HG02610 (cell line): ENCODE measurements around the gene PTTG1IP.
"Not testable (repeated sequence)": the region's sequence is repeated elsewhere in the genome, so short reads cannot be mapped to it uniquely, and the experiment has no call there.

Experiments
- ATAC-seq: cut with Tn5 transposase; IDR thresholded peaks from one replicate; pipeline ENCODE4 v1.9.1; 2021; ENCODE audit warnings: mild to moderate bottlenecking, moderate library complexity; ENCODE audit not compliant: unreplicated experiment

Gene PTTG1IP

DNA sequence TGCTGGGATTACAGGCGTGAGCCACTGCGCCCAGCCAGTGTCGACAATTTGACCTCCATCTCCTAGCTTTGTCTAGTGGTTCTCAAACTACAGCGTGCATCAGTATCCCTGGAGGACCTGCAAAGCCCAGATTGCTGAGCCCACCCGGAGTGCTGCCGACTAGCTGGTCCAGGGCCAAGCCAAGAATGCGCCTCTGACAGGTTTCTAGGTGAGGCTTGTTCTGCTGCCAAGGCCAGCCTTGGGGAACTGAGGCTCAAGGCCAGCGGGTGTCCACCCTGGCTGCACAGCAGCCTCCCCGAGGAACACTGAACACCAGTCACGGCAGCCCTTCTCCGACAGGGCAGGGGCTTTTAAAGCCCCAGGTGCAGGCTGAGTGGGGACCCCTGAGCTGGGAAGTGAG is 9.8 kb upstream of the PTTG1IP start:
- ATAC-seq, result no peak

DNA sequence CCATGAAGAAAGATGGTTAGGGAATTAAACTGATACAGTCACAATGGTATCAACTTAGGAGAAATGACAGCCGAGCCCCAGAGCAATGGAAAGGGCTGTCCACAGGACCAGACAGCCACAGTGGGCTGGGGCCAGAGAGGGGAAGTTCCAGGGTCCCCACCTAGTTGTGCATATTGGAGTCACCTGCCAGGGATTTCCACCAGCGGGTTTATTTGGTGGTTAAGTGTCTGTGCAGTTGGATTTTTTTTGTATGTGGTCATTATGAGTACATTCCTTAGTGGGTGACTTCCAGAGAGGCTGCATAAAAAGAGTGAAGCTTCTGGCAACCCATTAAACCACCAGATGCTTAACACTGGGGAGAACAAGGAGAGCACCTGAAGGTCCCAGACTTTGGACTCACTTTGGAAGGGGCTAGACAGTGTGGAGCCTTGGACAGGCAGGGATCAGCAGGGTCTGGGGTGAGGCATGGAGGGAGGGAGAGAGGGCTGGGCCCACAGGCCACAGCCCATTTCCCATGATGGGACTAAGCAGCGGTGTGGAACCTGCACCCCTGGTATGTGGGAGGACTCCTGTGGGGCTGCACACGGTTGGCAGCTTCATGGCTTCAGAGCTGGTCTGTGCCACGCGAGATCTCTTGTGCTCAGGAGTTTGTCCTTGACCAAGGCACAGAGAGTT is 7.8 kb upstream of the PTTG1IP start:
- peak; percentile 30 for ATAC-seq

DNA sequence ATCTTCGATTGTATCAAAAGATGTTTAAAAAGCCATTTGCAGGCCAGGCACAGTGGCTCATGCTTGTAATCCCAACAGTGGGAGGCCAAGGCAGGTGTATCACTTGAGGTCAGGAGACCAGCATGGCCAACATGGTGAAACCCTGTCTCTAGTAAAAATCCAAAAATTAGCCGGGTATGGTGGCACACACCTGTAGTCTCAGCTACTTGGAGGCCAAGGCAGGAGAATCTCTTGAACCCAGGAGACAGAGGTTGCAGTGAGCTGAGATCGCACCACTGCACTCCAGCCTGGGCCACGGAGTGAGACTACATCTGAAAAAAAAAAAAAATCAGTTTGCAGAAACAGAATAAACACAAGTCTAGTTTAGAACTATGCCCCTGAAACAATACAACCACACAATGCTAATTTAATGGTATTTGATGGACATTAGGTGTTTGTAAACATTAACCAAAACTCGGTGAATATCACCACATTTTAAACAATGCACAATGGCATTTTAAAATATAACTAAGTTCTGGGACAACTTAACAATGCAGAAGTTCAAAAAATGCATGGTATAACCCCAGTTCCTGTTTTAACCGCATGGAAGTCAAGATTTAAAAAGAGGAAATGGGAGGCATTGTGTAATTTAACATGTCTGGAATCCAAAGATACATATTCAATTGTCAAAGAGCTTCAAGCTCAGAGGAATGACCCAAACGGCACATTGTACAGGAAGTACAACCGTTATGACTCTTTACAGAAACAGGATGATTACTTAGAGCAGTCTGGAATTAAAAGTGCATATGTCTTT is 7.1 kb upstream of the PTTG1IP start:
- peak; percentile 24 for ATAC-seq

DNA sequence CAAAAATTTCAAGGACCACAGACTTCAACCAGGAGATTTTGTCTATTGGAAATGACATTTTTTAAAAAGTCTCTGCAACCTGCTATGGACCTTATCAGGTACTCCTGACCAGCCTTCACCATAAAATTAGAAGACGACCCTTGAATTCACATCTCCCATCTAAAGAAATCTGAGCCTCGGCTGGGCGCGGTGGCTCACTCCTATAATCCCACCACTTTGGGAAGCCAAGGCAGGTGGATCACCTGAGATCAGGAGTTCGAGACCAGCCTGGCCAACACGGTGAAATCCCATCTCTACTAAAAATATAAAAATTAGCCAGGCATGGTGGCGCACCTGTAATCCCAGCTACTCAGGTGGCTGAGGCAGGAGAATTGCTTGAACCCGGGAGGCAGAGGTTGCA is 5.7 kb upstream of the PTTG1IP start:
- ATAC-seq, result not testable (repeated sequence)

DNA sequence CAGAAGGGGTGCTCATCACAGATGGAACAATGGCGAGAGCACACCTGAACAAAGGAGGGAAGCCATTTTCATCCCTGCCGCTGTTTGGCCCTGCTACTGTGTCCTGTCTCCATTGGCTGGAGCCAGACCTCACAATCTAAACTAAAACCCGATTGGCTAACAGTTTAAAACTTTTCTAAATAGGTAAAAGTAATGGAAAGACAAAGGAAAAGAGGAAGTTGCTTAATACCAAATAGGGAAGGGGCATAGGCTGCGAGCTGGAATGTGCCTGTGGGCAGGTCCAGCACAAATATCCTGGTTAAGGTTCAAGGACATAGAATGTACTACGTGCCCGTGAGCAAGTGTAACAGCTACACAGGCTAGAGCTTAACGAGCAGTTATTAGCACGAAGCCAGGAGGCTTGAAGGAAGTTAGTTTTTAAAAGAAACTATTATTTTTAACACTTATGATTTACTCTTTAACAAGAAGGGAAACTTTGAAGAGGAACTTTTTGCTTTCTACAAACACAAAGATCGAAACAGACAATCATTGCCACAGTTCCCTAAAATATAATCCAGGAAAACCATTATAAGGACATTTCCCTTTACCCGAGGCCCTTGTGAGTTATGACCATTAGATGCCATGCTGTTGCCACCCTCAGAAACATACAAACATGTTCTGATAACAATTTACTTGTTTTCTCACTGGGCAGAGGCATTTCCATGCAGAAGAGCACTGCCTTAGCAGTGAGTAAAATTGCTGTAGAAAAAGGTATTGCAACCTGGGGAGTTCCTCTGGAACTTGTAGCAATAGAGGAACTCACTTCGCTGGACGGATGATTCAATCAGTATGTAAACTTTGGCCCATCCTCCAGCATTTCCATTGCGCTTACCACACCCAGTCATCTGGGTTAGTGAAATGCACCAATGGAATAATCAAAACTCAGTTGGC is 4.8 kb upstream of the PTTG1IP start:
- no peak for ATAC-seq

DNA sequence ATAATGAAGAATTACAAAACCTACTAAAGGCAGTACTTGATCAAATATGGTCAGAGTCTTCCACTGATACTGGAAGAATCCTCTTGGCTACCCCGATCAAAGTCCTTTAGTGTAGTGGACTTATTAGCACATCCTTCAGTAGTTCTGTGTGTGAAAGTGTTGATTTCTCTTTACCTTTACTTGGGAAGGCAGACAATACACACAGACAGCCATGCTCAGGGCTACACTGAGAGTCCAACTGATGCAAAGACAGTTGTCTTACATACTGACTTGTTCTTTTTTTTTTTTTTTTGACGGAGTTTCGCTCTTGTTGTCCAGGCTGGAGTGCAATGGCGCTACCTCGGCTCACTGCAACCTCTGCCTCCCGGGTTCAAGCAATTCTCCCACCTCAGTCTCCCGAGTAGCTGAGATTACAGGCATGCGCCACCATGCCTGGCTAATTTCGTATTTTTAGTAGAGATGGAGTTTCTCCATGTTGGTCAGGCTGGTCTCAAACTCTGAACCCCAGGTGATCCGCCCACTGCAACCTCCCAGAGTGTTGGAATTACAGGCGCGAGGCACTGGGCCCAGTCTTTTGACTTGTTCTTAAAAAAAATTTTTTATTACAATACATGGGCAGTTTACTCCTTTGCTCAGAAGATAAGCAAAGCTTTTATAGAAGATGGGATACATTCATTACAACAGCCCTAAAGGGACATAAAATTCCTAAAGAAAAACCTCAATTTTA is 3.5 kb upstream of the PTTG1IP start:
- no peak for ATAC-seq

DNA sequence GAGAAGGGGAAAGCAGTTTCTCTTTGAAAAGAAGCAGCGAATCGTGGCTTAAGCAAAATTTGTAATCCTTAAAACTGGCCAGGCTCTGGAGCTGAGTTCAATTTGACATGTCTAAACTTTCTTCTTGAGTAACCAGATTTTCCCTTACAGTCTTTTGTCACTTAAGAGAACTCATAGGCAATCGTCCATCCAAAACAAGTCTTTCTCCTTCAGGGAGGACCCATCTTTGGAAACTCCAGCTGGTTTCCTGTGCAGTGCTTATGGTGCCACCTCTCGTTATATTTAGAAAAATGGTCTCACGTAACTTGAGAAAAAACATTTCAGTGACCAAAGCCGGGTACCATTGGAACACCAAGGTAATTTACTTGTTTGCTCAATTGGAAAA is 1.8 kb upstream of the PTTG1IP start:
- no peak for ATAC-seq

DNA sequence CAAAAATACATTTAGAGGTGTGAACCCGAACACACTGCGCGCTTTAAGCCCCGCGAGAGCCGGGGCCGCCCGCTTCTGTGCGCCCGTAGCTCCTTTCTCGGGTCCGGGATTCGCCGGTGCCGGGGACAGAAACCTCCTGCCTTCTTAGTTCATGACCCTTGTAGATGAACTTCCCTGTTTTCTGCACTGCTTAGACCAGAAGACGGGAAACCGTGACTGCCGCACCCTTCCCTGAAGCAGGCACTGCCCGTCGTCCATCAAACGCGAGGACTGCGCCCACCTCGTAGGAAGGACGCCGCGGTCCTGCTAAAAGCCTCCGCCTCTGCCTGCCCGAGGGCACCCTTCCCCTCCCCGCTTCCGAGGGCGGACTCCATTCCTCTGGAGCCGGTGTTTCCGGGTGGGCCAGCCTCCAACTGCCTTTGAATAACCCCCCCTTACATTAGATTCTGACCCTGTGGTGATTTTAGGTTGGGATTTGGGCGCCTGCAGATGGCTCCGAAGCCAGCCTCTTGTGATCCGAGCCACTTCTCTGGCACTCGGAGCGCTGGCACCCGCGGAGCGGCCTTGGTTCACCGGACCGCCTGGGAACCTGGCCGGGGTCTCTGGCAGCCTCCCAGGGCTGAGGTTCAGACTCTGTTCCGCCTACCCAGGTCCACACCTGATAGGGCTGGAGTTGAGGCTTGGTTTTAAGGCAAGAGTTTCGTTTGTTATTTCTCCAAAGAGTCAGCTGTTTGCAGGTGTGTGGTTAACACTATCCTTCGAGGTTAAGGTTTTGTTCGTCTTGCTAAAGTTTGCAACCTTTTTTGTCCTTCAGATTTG is 1.2 kb upstream of the PTTG1IP start:
- ATAC-seq, result no peak

DNA sequence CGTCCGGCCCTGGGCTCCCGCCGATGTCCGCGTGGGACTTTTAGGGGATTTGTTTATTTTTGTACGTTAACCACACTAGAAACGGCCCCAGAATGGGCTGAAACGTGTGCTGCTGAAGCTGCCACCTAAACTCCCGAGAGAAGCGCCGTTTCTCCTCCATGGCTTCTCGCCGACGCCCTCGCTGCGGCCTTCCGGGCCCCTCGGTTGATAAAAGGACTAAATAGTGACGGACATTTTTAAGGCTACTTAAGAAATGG is 678 bp upstream of the PTTG1IP start:
- no peak for ATAC-seq

DNA sequence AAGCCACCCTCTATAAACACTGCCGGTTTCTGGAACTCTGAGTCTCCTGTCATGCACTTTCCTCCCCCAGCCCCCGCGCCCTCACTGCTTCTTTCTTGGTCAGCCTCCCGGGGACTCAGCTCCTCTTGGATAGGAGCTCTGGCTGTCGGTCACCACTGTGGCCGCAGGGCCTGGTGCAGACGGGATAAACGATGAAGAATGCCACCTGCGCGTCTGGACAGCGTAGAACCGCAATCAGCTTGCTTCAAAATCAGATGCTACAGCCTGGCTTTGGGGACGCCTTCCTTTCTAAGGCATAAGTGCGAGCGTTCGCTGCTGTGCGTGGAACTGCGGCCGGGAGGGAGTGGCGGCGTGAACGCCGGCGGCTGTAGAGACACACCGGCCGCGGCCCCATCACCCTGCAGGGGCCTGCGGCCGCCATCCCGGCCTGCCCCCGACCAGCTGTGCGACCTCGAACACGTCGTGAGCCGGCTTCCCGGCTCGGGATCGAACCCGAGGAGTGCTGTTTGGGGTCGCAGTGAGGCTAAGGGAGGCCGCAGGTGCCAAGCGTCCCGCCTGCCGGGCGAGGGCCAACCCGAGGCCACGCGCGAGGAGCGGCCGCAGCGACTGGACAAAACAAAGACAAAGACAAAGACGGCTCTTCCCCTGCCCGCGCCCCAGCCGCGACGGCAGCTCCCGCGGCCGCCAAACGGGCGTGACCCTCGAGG is 688 bp downstream of the PTTG1IP start:
- peak; percentile 7 for ATAC-seq

DNA sequence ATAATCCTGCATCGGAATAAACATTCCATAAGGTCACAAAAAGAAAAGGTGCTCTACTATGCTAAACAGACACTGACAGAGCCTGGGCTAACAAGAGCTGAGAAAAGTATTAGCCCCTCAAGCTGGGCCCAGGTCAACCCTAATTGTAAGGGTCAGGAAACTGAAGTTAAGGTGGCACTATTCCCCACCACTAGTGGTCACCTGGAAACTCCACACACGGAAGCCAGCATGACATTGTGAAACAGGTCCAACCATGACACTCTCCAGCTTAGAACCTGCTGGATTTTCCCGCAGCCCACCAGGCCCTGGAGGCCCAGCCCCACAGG is 1.2 kb downstream of the PTTG1IP start:
- ATAC-seq, result no peak

DNA sequence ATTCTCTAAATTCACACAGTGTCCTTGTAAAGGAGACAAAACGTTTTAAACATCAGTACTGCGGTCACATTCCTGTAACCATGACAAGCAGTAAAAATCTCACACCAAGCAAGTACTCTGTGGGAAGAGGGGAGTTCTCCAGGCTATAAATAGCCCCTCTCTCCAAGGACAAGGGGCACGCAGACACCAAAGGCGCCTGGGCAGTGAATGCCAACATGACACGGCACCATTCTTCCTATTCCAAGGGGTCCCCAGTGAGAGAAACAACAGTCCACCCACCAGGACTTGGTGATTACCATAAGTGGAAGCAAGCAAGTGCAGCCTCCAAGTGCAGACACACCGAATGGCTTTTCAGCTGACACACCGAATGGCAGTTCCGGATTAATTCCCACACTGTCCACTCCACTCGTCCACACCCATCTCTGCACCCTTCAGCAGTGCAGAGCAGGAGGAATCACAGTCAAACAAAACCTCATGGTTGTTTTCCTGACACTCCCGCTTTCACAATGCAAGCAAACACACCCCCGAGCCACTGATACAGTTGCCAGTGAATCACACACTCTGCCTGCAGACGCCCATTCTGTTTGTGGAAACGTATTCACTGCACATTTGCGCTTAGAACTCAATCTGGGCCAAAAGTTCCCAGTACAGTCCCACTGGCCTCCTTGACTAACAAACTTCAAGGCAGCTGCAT is 1.8 kb downstream of the PTTG1IP start:
- ATAC-seq, result no peak

DNA sequence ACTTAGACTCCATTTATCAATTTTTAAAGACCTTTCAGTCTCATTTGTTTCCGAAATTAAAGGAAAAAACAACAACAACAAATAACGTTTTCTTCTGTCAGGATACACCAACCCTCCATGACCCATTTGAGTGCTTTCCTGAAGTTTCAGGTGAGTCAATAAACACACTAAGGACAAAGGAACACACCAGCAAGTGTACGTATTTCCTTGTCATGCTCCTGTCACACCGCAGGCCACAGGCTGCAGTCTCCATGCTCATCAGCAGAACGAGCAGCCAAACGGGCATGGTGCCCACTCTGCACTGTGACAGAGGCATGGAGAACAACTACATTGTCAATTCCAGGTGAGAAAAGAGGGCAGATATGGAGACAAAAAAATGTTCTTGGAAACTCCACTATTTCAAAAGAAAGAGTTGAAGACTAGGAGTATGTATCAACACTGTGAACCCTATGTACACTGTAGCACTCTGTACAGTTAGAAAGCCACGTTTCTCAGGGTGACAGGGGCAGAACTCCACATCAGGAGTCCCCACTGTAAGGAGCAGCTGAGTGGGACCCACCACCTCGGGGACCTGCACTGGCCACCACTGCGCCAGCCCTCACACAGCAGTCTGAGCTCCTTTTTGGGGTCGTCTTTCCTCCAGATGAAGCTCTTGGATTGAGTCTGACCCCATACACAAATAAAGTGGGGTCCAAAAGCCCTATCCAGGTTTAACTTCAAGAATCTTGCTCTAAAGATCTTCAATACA is 2.6 kb downstream of the PTTG1IP start:
- ATAC-seq, result no peak

DNA sequence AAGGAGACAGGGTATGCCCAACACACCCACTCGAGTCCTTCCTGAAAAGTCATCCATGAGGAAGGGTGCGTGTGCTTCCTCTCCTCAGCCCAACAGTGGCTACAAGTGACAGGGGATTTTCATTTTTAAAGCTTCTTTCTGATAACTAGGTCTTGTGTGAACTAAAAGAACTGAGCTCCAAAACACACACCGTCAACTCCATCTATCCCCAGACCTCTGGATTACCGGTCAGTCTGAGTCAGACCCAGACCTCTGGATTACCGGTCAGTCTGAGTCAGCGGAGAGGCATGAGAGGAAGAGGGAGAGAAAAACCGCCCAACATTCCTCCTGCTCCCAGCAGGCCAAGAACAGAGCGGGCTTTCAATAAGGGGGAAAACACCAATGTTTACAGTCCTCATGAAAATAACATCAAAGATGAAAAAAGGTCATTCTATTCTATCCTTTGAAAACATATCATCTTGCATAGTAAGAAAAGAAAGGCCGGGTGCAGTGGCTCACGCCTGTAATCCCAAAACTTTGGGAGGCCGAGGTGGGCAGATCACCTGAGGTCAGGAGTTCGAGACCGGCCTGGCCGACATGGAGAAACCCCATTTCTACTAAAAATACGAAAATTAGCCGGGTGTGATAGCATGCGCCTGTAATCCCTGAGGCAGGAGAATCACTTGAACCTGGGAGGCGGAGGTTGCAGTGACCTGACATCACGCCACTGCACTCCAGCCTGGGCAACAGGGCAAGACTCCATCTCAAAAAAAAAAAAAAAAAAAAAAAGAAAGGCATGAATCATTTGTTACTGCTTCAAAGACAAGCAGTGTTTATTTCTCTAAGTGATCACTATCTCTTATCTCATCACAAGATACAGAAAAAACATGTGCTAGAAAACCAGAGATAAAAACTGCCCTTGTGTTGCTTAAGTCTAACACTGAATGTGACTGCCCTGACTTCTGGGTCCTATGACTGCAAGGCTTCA is 3.4 kb downstream of the PTTG1IP start:
- no peak for ATAC-seq

DNA sequence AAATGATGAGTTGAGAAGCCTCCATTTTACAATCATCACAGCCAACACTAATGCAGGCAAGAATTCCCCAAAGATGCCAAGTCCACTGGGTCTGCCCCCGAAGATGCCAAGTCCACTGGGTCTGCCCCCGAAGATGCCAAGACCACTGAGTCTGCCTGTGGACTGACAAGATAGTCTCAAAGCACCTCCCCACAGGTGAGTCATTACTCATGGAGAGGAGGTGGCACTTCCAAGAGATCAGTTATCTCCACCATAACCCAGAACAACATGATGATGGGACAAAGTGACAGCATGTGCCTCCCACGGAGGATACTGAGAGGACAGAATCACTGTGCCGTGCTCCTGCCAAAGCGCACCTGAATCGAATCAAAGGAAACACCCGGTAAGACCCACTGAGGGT is 4.8 kb downstream of the PTTG1IP start:
- ATAC-seq, result no peak

DNA sequence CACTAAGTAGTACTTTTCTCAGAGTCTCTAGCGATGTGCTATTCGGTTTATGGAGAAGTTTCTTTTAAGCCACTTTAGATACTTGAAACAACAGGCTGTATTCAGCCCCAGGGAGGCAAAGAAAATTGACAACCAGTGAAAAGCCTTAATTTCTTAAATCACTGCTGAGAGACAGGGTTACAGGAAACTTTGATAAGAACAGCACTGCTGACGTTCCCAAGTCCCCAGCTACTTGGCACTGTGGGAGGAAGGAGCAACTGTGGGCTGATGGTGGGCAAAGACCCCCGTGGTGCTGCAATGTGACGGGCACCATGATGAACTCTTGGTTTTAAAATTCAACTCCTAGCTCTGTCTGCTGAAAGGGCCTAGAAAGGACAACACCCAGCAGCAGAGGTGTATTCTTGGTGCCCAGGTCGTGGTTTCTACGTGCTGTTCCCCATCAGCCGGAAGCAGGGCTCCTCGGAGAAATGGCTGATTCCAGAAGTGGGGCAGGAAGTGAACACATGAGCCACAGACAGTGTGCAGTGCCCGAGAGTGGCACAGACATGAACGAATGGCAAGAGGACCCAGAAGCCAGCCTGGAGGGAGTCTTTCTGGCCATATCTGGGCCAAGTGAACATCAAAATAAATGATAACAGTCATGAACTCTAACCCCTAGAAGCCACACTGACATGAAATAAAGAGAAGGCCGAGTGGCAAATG is 5.3 kb downstream of the PTTG1IP start:
- no peak for ATAC-seq

DNA sequence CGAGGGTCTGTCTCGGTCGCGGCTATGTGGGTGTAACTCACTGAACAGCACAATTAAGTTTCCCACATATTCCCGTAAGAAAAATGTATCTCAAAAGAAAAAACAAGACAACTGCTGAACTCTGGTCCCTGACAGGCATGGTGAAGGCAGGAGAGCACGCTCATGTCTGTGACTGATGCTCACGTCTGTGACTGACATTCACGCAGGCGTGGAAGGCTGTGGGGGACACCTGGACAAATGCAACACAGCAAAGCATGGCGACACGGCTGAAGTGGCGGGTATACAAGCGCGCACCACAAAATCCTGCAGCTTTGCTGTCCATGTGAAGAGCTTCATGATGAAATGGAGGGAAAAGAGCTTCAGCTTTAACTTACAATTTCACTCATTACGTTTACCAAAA is 6.0 kb downstream of the PTTG1IP start:
- ATAC-seq, result no peak
